Endometrial microvascular endothelial cells (primary cell): ENCODE results near the gene NALCN. TPM values are rescaled to one million over a fixed set of nuclear protein-coding genes. Genes with fewer than 3 reads are reported as not detected.

Experiments used
- in situ Hi-C: cut with HindIII; loops from 2 replicates; pipeline ENCODE4 v1.10.0; 2017; ENCODE audit warnings: low sequenced_read_pairs, low pct_unique_long_range_greater_than_20kb; ENCODE audit errors: inconsistent ontology term
- total RNA-seq: library from RNA; depleted of rRNA; stranded (reverse); fragments of >200 nt; gene quantifications from one replicate; pipeline ENCODE4 v1.2.3, GENCODE V29; 2015; ENCODE audit errors: inconsistent ontology term

Gene NALCN
- total RNA-seq, 1 donor from 2014 or later, result 5.9 TPM

GRCh38 chr13:101303521-101303920 is 112.8 kb downstream of the NALCN start:
- in situ Hi-C loops, result no loop called here

GRCh38 chr13:101301053-101301452 is 115.3 kb downstream of the NALCN start:
- in situ Hi-C loops, result no loop called here

DNA sequence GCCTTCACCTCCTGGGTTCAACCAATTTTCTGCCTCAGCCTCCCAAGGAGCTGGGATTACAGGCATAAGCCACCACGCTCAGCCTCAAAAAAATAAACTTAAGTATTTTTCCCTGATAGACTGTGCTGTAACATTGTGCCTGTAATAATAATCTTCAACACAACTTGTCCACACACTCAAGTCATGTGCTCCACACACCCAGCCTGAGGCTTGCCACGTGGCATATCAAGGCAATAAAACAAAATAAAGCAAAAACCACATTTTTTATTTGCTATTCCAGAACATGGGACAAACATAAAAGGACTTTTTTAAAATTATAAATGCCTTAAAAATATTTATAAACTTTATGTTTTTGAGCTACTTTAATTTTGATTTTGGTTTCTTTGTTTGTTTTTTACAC is 115.8 kb downstream of the NALCN start:
- in situ Hi-C loops, result no loop called here

DNA sequence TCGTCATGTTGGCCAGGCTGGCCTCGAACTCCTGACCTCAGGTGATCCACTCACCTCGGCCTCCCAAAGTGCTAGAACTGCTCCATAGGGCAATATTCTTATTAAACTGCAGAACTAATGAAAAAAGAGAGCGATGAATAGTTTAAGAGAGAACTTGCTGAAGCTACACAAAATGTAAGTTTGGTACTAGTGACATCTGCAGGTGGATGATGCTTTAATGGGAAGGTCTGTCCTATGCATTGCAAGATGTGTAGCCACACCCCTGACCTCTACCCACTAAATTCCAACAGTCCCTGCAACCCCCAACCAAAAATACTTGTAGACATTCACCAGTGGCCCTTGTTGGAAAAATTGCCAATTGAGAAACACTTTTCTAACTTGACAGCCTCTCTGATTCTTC is 117.8 kb downstream of the NALCN start:
- in situ Hi-C loops, result no loop called here

- in situ Hi-C loops, result no loop called here
These were observed 118.5 kb downstream of the NALCN start for GRCh38 chr13:101297794-101298193.

GRCh38 chr13:101292711-101293110 is 123.6 kb downstream of the NALCN start:
- in situ Hi-C loops, result no loop called here

DNA sequence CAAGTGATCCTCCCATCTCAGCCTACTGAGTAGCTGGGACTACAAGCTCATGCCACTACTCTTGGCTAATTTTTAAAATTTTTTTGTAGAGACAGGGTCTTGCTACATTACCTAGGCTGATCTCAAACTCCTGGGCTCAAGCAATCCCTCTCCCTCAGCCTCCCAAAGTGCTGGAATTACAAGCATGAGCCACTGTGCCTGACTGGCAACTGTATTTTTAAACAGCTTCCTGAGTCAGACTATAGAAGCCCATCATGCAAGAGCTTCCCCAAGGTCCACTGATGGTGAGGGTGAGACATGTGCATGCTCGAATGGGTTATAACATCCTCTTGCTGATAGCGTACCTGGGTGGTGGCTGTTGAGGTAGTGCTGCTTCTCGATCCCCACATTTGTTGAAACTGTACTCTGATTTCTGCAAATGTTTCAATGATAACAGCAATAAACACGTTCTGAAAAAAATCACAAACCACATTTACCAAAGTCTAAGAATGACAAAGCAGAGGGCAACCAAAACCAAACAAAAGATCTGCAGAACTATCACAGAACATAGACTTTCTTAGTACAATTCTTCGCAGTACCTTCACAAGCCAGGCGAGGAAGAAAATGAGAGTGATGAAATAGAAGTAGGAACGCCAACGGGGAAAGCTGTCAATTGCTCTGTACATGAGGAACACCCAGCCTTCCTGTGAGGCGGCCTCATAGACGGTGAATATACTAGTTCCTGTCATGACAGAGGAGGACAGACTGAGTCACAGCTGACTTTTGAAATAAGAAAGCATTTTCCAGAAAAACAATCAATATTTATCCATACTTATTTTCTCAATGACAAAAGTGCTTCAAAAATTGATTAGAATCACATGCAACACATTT is 124.4 kb downstream of the NALCN start:
- in situ Hi-C loops, result no loop called here

DNA sequence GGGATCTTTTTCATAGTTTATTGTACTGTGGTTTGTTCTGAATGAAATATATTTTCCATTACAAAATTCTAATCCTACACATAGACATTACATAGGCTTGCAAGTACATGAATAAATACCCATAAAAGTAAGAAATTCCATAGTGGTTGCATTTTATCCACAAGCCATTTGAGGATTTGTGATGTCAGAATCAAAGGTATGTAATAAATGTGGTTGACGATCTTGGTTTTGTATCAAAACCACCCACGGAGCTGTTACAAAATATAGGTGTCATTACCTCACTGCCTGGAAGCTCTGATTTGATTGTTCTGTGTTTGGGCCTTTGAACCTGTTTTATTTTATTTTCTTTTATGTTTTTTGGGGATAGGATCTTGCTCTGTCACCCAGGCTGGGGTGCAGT is 125.1 kb downstream of the NALCN start:
- in situ Hi-C loops, result no loop called here

DNA sequence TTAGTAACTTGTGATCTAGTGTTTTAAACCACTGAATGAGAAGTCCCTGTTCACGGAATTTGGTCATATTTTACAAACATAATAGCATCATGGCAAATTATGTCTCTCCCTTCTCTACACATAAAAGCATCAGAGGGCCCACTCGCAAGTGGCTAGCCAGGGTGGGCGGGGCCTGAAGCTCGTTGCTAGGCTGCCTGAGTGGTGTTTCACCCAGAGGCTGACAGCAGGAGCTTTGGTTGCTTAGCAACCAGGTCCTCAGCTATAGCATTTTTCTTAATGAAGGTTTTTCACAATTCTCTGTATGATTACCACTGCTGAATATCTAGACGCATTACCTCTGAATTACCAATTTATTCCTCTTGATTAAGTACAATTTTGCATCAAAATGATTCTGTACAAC is 126.5 kb downstream of the NALCN start:
- in situ Hi-C loops, result no loop called here

DNA sequence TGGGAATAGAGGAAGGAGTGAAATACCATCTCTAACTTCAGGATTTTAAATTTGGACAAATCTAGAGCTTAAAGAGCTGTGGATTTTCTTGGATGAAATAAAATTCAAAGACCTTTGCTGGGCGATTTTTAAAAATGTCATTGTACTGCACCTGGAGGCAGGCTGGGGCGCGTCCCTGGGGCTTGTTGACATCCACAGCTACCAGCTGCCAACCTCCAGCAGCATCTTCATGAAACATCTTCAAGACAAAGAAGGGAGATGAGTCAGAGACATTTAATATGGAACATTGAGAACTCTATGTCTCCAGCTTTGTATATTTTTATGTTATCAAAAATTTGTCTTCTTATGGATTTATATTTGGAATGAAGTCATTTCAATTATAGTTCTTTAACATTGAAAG is 132.5 kb downstream of the NALCN start:
- in situ Hi-C loops, result no loop called here

- in situ Hi-C loops, result no loop called here
These were observed 143.4 kb downstream of the NALCN start for GRCh38 chr13:101272886-101273285.

GRCh38 chr13:101271681-101272245 is 144.5 kb downstream of the NALCN start:
- in situ Hi-C loops, result no loop called here

GRCh38 chr13:101267656-101268055 is 148.7 kb downstream of the NALCN start:
- in situ Hi-C loops, result no loop called here

DNA sequence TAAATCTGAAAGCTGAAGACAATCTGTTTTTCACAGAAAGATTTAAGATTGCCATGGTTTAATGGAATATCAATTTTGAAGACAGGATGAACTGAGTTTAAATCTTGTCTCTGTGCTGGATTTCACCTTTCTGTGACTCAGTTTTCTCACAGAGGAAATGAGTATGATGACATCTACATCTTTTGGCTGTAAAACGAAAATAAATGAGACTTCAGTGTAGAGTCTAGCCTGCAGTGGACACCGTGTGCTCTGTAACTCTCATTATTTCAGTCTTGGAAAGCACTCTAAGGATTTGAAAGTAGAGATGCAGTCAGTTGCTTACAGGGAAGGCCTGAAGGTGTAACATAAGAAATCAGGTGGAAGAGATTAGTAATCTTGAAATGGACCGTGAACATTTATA is 150.4 kb downstream of the NALCN start:
- in situ Hi-C loops, result no loop called here

GRCh38 chr13:101264931-101265330 is 151.4 kb downstream of the NALCN start:
- in situ Hi-C loops, result no loop called here

GRCh38 chr13:101262306-101262705 is 154.0 kb downstream of the NALCN start:
- in situ Hi-C loops, result no loop called here

DNA sequence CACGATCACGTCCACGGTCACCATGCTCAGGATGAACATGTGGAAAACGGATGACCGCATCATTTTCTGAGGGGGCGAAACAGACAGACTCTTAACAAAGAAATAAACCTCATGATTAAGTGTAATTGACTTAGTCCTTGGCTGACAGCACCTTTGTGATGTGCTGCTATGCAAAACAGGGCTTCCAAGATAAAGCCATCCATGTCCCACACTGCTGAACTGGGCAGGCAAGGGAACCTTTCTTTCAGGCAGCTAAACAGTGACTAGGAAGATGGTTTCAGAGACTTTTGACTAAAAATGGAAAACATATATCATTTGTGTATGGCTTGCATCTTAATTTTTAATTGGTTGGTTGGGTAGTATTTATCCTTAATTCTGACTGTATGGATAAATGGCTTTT is 157.8 kb downstream of the NALCN start:
- in situ Hi-C loops, result no loop called here

DNA sequence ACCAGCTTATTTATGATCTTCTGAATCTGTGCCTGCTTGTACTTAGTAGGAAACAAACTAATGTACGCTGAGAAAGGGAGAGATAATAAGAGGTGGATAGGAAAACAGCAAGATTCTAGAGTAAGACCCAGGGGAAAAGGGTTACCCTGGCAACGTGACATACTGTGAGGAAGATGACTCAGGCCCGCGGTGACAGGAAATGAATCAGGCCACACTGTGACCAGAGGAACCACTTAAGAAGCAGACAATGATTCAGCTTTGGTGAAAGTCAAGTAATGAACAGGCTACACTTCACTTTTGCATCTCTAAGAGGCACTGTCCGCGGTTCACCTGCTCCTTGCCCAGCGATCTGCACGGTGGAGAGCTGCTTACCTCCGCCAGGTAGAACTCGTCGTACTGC is 158.2 kb downstream of the NALCN start:
- in situ Hi-C loops, result no loop called here

GRCh38 chr13:101248739-101249514 is 167.4 kb downstream of the NALCN start:
- in situ Hi-C loops, result no loop called here

GRCh38 chr13:101242720-101243119 is 173.6 kb downstream of the NALCN start:
- in situ Hi-C loops, result no loop called here
